H1 (cell line): Measurements from ENCODE around the gene SERPINA10. TPM values are rescaled to one million over a fixed set of nuclear protein-coding genes. Genes with fewer than 3 reads are reported as not detected.

Experiments
- CTCF ChIA-PET: fragments of 300-600 bp; sonication (Branson Sonifier 250); formaldehyde crosslinking; loops from one replicate; lab custom pipeline; 2021; ENCODE audit not compliant: partially characterized antibody; lab: Charles Lee
- POLR2A ChIA-PET: fragments of 300-600 bp; sonication (Branson Sonifier 250); formaldehyde crosslinking; loops from one replicate; lab custom pipeline; 2021; ENCODE audit warnings: inconsistent platforms; ENCODE audit not compliant: partially characterized antibody; lab: Charles Lee
- DNase-seq, 2 experiments: peaks; one replicate each; pipeline versions ENCODE4 v3.0.0 to v3.0.0-alpha.2; 2010 to 2022; ENCODE audit warnings: low spot score in 2 of 2, low read depth in 1 of 2, mixed read lengths in 1 of 2
- FAIRE-seq: peaks from 2 replicates; lab custom pipeline; 2011; peaks lifted over from hg19 to GRCh38; lab: Jason Lieb, UNC
- H2AFZ ChIP-seq: 2 replicates; pipeline ENCODE4 v1.8.1; 2012; ENCODE audit warnings: low read length, inconsistent platforms
- H2AK5ac ChIP-seq: 2 replicates; pipeline ENCODE4 v1.6.1; 2013; ENCODE audit warnings: low read depth, low read length
- H2BK120ac ChIP-seq: replicated peaks from 2 replicates; pipeline ENCODE3; 2013; ENCODE audit warnings: low read depth, low read length, inconsistent platforms
- H2BK12ac ChIP-seq: 2 replicates; pipeline ENCODE4 v1.6.1; 2013; ENCODE audit warnings: low read depth, low read length
- H2BK15ac ChIP-seq: 2 replicates; pipeline ENCODE4 v1.6.1; 2013; ENCODE audit warnings: low read length
- H2BK20ac ChIP-seq: 2 replicates; pipeline ENCODE4 v1.6.1; 2013; ENCODE audit warnings: low read length
- H2BK5ac ChIP-seq: 2 replicates; pipeline ENCODE4 v1.6.1; 2013; ENCODE audit warnings: low read depth, low read length
- H3K14ac ChIP-seq: 2 replicates; pipeline ENCODE4 v1.6.1; 2013; ENCODE audit warnings: inconsistent platforms; ENCODE audit not compliant: insufficient read length
- H3K18ac ChIP-seq: 2 replicates; pipeline ENCODE4 v1.6.1; 2013; ENCODE audit warnings: low read length; ENCODE audit errors: extremely low read depth
- H3K23ac ChIP-seq: 2 replicates; pipeline ENCODE4 v1.6.1; 2013; ENCODE audit warnings: inconsistent platforms; ENCODE audit not compliant: insufficient read length
- H3K23me2 ChIP-seq: 2 replicates; pipeline ENCODE4 v1.6.1; 2013; ENCODE audit warnings: low read depth, low read length
- H3K27ac ChIP-seq: 2 replicates; pipeline ENCODE4 v1.6.1; 2011; ENCODE audit warnings: low read depth, low read length, inconsistent platforms
- H3K27me3 ChIP-seq, 4 experiments: replicated peaks in 1 of 4; 1 replicate in 1 of 4; 2 replicates in 3 of 4; pipeline versions ENCODE4 v1.6.1 to v1.8.1; 2011 to 2013; ENCODE audit warnings: low read length in 3 of 4, mild to moderate bottlenecking in 3 of 4, inconsistent platforms in 2 of 4, mixed read lengths in 2 of 4, moderate library complexity in 1 of 4; ENCODE audit not compliant: control insufficient read depth in 3 of 4, insufficient read depth in 3 of 4; ENCODE audit errors: extremely low read depth in 1 of 4
- H3K36me3 ChIP-seq, 4 experiments: 2 replicates each; pipeline versions ENCODE4 v1.6.1 to v1.8.1; 2011 to 2013; ENCODE audit warnings: mild to moderate bottlenecking in 4 of 4, low read length in 3 of 4, moderate library complexity in 2 of 4, control low read depth in 1 of 4, inconsistent platforms in 1 of 4; ENCODE audit not compliant: insufficient read depth in 4 of 4, control insufficient read depth in 2 of 4
- H3K4ac ChIP-seq: replicated peaks from 2 replicates; pipeline ENCODE3; 2013; ENCODE audit warnings: low read length, low read depth, mixed read lengths, inconsistent platforms; ENCODE audit not compliant: insufficient read length
- H3K4me1 ChIP-seq, 4 experiments: replicated peaks in 1 of 4; 1 replicate in 1 of 4; 2 replicates in 3 of 4; pipeline versions ENCODE4 v1.6.1 to v1.8.1; 2011 to 2013; ENCODE audit warnings: low read length in 3 of 4, inconsistent platforms in 2 of 4, mixed read lengths in 1 of 4; ENCODE audit not compliant: insufficient read depth in 4 of 4, control insufficient read depth in 3 of 4
- H3K4me2 ChIP-seq, 2 experiments: 2 replicates each; pipeline versions ENCODE4 v1.6.1 to v1.8.1; 2011 to 2013; ENCODE audit warnings: low read depth in 2 of 2, low read length in 2 of 2, control low read depth in 1 of 2, inconsistent platforms in 1 of 2, mild to moderate bottlenecking in 1 of 2; ENCODE audit not compliant: insufficient read depth in 1 of 2
- H3K4me3 ChIP-seq, 4 experiments: fragments of 200-600, 300-600 bp in 1 of 4; sonication (generic), shearing (Covaris generic), sonication (Bioruptor Twin) in 1 of 4; 2 replicates each; pipeline versions ENCODE4 v1.5.1 to v1.8.1; 2011 to 2016; ENCODE audit warnings: low read length in 4 of 4, low read depth in 3 of 4, control low read depth in 2 of 4, inconsistent platforms in 2 of 4, mild to moderate bottlenecking in 2 of 4, mixed read lengths in 1 of 4, moderate library complexity in 1 of 4; ENCODE audit not compliant: insufficient read depth in 2 of 4; ENCODE audit errors: extremely low read depth in 1 of 4
- H3K56ac ChIP-seq: replicated peaks from 2 replicates; pipeline ENCODE3; 2013; ENCODE audit warnings: low read depth, mild to moderate bottlenecking, mixed read lengths, low read length, inconsistent platforms; ENCODE audit not compliant: insufficient read length
- H3K79me1 ChIP-seq: 2 replicates; pipeline ENCODE4 v1.6.1; 2013; ENCODE audit warnings: low read depth, low read length, control low read depth
- H3K79me2 ChIP-seq, 2 experiments: 2 replicates each; pipeline versions ENCODE4 v1.6.1 to v1.8.1; 2012 to 2013; ENCODE audit warnings: low read length in 2 of 2, mild to moderate bottlenecking in 2 of 2, inconsistent platforms in 1 of 2; ENCODE audit not compliant: insufficient read depth in 2 of 2, control insufficient read depth in 1 of 2
- H3K9ac ChIP-seq, 4 experiments: replicated peaks in 1 of 4; 1 replicate in 1 of 4; 2 replicates in 3 of 4; pipeline versions ENCODE4 v1.6.1 to v1.8.1; 2011 to 2013; ENCODE audit warnings: low read depth in 3 of 4, low read length in 3 of 4, control low read depth in 2 of 4, mild to moderate bottlenecking in 2 of 4, moderate library complexity in 2 of 4, inconsistent platforms in 1 of 4; ENCODE audit errors: extremely low read depth in 1 of 4
- H3K9me3 ChIP-seq, 2 experiments: 2 replicates each; pipeline versions ENCODE4 v1.6.1 to v1.8.1; 2012 to 2013; ENCODE audit warnings: mild to moderate bottlenecking in 2 of 2, moderate library complexity in 2 of 2, control low read depth in 1 of 2, inconsistent platforms in 1 of 2, low read depth in 1 of 2, low read length in 1 of 2, mixed read lengths in 1 of 2; ENCODE audit not compliant: insufficient read depth in 2 of 2
- H4K20me1 ChIP-seq, 2 experiments: replicated peaks in 1 of 2; 2 replicates each; pipeline versions ENCODE3 to v1.8.1; 2011 to 2013; ENCODE audit warnings: inconsistent platforms in 2 of 2, low read length in 2 of 2, mild to moderate bottlenecking in 1 of 2; ENCODE audit not compliant: insufficient read depth in 2 of 2, control insufficient read depth in 1 of 2
- H4K5ac ChIP-seq: 2 replicates; pipeline ENCODE4 v1.6.1; 2013; ENCODE audit warnings: low read length, low read depth, mixed read lengths, inconsistent platforms; ENCODE audit not compliant: insufficient read length
- H4K8ac ChIP-seq: 2 replicates; pipeline ENCODE4 v1.8.0; 2013; ENCODE audit warnings: mild to moderate bottlenecking, moderate library complexity, low read length, inconsistent platforms; ENCODE audit not compliant: insufficient read depth; ENCODE audit errors: extremely low read depth
- H4K91ac ChIP-seq: replicated peaks from 2 replicates; pipeline ENCODE3; 2013; ENCODE audit warnings: low read length, mixed read lengths, inconsistent platforms; ENCODE audit not compliant: insufficient read length
- EGR1 ChIP-seq: IDR thresholded peaks from 2 replicates; pipeline ENCODE4 v1.6.1; 2011; ENCODE audit warnings: low read depth, low read length, borderline replicate concordance
- KDM4A ChIP-seq: IDR thresholded peaks from one replicate; pipeline ENCODE4 v1.7.1; 2012; ENCODE audit warnings: low read depth, mild to moderate bottlenecking, moderate library complexity, low read length, inconsistent platforms; ENCODE audit not compliant: severe bottlenecking
- POLR2A ChIP-seq, 2 experiments: IDR thresholded peaks; 1 replicate in 1 of 2; 2 replicates in 1 of 2; pipeline ENCODE4 v1.6.1; 2011; ENCODE audit warnings: low read depth in 2 of 2, low read length in 2 of 2, mild to moderate bottlenecking in 2 of 2; ENCODE audit errors: control extremely low read depth in 1 of 2
- RNF2 ChIP-seq: fragments of 200-900, 300-1000 bp; sonication (generic); IDR thresholded peaks from 2 replicates; pipeline ENCODE4 v1.7.1; 2016; ENCODE audit warnings: borderline replicate concordance, low read depth, mild to moderate bottlenecking, antibody characterized with exemption, low read length; ENCODE audit not compliant: poor library complexity, severe bottlenecking; ENCODE audit errors: missing control alignments
- TAF1 ChIP-seq: IDR thresholded peaks from 2 replicates; pipeline ENCODE4 v1.6.1; 2011; ENCODE audit warnings: mild to moderate bottlenecking, low read depth, low read length
- WGBS, 2 experiments: shearing (Covaris generic) in 1 of 2; methylation state at CpG; one replicate each; pipeline versions ENCODE4 v1.1.6 to v1.1.7; 2013 to 2015; ENCODE audit warnings: low lambda C conversion rate in 2 of 2, mixed read lengths in 2 of 2, inconsistent platforms in 1 of 2, low coverage in 1 of 2, missing lambda C conversion rate in 1 of 2; ENCODE audit not compliant: insufficient replicate concordance in 2 of 2, insufficient coverage in 1 of 2, insufficient read length in 1 of 2; ENCODE audit errors: extremely low coverage in 1 of 2, missing lambda C conversion rate in 1 of 2; 5-methylcytosine and 5-hydroxymethylcytosine counted together
- polyA plus RNA-seq, 7 experiments: library from polyadenylated mRNA; depleted of rRNA in 3 of 7; stranded (reverse) in 5 of 7; unstranded in 2 of 7; fragments of >200 nt in 5 of 7; fragments of 200-250 nt in 2 of 7; gene quantifications; 1 replicate in 5 of 7; 2 replicates in 1 of 7; 4 replicates in 1 of 7; pipeline versions ENCODE4 v1.2.1 to v1.2.3, GENCODE V29; 2011 to 2013; ENCODE audit warnings: missing spikeins in 2 of 7, mixed read lengths in 2 of 7
- total RNA-seq: library from RNA; stranded (reverse); fragmentation: NEBNext Ultra II Directional; extraction: Animal tissue kit (Norgen Biotek cat#: 25700); gene quantifications from 2 replicates; pipeline ENCODE4 v1.2.1, GENCODE V29; 2021

SERPINA10 gene
- total and polyA plus RNA-seq, 2 of the 8 experiments (the other 6 are each of a cell fraction or from before 2014, with no cell fraction given), result not detected

DNA sequence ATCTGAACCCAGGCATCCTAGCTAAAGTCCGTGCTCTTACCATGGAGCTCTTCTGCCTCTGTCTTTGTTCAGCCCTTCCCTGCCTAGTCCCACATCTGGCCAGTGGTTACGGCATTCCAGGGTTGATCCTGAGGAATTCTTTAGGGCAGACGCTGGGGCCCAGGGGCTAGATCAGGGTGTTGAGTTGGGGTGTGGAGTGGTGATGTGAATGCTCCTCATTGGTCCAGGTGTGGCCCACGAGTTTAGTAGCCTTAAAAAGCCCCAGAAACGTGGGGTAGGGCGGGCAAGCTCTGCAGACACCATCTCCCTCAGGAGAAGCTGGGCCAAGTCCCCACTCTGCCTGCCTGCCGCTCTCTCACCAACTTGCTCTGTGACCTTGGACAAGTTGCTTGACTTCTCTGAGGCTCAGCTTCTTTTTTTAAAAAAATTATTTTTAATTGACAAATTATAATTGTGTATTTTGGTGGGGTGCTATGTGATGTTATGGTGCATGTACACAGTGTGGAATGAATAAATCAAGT is 39.1 kb upstream of the SERPINA10 start:
- CTCF ChIA-PET, result interaction anchor here (1.0 to 3.9 kb wide), 7 partner anchors 11 to 217 kb away, joined by 3 to 13 read pairs (median 4); no protein-coding TSS in a partner anchor

More for the DNA sequence above, 39.1 kb upstream of the SERPINA10 start:
- FAIRE-seq, result no peak
- Histone ChIP-seq H3K79me2 (no peaks in the 10 kb centered on the region), H4K20me1 (no peaks in the 10 kb centered on the region), H2BK20ac (no peak overlapping the region), H4K91ac (no peak overlapping the region), H3K23me2 (no peaks in the 10 kb centered on the region), H3K23ac (no peak overlapping the region), H3K18ac (no peak overlapping the region), H2BK15ac (no peak overlapping the region), H3K14ac (no peak overlapping the region), H3K9me3 (no peaks in the 10 kb centered on the region), H3K4ac (no peak overlapping the region), H2BK12ac (no peak overlapping the region), H2BK5ac (no peak overlapping the region), H3K4me3 (no peak overlapping the region), H2BK120ac (no peak overlapping the region), H3K27ac (no peak overlapping the region), H3K4me2 (no peak overlapping the region), H2AK5ac (no peak overlapping the region), H3K9ac (no peak overlapping the region), H3K79me1 (no peaks in the 10 kb centered on the region), H2AFZ (no peak overlapping the region), H4K5ac (no peak overlapping the region), H3K4me1 (no peaks in the 10 kb centered on the region), H3K36me3 (no peaks in the 10 kb centered on the region), H4K8ac (no peak overlapping the region), H3K27me3 (0 out of 7 replicates have a peak, but pooled peaks cover 0 to 2% (median 0%) of the 10 kb centered on the region in 4 experiments), H3K56ac (no peak overlapping the region)
- WGBS, 2 experiments, result 72% methylated on average over 7 of the region's 7 CpGs; no CpG with 5 or more reads in 1 of the 2 experiments
- peak in 1 of 2 experiments; percentile 27 for DNase-seq
- POLR2A ChIA-PET, result no interaction called here
- TF ChIP-seq TAF1 (no peak), EGR1 (no peak), KDM4A (no peak), RNF2 (no peak), POLR2A (IDR thresholded peaks at IDR 0.05; ENCODE audit: control extremely low read depth in 1 of 2, low read depth in 2 of 2, low read length in 2 of 2) (no peak)
